Mesenchymal stem cell (in vitro differentiated cells and primary cell): ENCODE data around the gene FIS1.

Source experiments
- DNase-seq: peaks from one replicate; pipeline ENCODE4 v3.0.0-alpha.2; 2013
- H2AFZ ChIP-seq: one replicate; pipeline ENCODE4 v1.6.1; 2013; ENCODE audit warnings: low read depth, mild to moderate bottlenecking, control low read depth, inconsistent platforms, low read length, moderate library complexity
- H2AK5ac ChIP-seq: 2 replicates; pipeline ENCODE4 v1.6.1; 2013; ENCODE audit warnings: low read length, moderate library complexity, mild to moderate bottlenecking, inconsistent platforms; ENCODE audit not compliant: severe bottlenecking
- H2BK120ac ChIP-seq: one replicate; pipeline ENCODE4 v1.6.1; 2013; ENCODE audit warnings: low read depth, mild to moderate bottlenecking, inconsistent platforms, low read length, moderate library complexity
- H2BK12ac ChIP-seq, 2 experiments: one replicate each; pipeline ENCODE4 v1.6.1; 2013; ENCODE audit warnings: inconsistent platforms in 2 of 2, low read length in 2 of 2, mild to moderate bottlenecking in 2 of 2, moderate library complexity in 2 of 2, control low read depth in 1 of 2
- H2BK15ac ChIP-seq: one replicate; pipeline ENCODE4 v1.6.1; 2013; ENCODE audit warnings: mild to moderate bottlenecking, low read depth, inconsistent platforms; ENCODE audit not compliant: poor library complexity, severe bottlenecking
- H2BK5ac ChIP-seq: 2 replicates; pipeline ENCODE4 v1.6.1; 2013; ENCODE audit warnings: low read depth, mild to moderate bottlenecking, low read length, control low read depth, inconsistent platforms; ENCODE audit not compliant: poor library complexity, severe bottlenecking
- H3K14ac ChIP-seq, 2 experiments: one replicate each; pipeline ENCODE4 v1.6.1; 2013; ENCODE audit warnings: inconsistent platforms in 2 of 2, low read length in 2 of 2, control low read depth in 1 of 2, mild to moderate bottlenecking in 1 of 2, moderate library complexity in 1 of 2
- H3K18ac ChIP-seq, 2 experiments: one replicate each; pipeline ENCODE4 v1.6.1; 2013; ENCODE audit warnings: inconsistent platforms in 2 of 2, low read length in 2 of 2, control low read depth in 1 of 2, low read depth in 1 of 2, mild to moderate bottlenecking in 1 of 2
- H3K23ac ChIP-seq, 2 experiments: one replicate each; pipeline ENCODE4 v1.6.1; 2013; ENCODE audit warnings: inconsistent platforms in 2 of 2, low read length in 2 of 2, mild to moderate bottlenecking in 2 of 2, moderate library complexity in 2 of 2, control low read depth in 1 of 2
- H3K27ac ChIP-seq: 2 replicates; pipeline ENCODE4 v1.5.1; 2013; ENCODE audit warnings: mild to moderate bottlenecking, moderate library complexity, low read length, control low read depth, inconsistent platforms; ENCODE audit not compliant: poor library complexity, severe bottlenecking
- H3K27me3 ChIP-seq, 2 experiments: 2 replicates each; pipeline versions ENCODE4 v1.6.1 to v1.7.0; 2013; ENCODE audit warnings: low read length in 2 of 2, mild to moderate bottlenecking in 2 of 2, moderate library complexity in 2 of 2, control low read depth in 1 of 2, inconsistent platforms in 1 of 2; ENCODE audit not compliant: control insufficient read depth in 1 of 2, insufficient read depth in 1 of 2
- H3K36me3 ChIP-seq, 2 experiments: 2 replicates each; pipeline versions ENCODE4 v1.6.1 to v1.7.0; 2013; ENCODE audit warnings: low read length in 2 of 2, control low read depth in 1 of 2, inconsistent platforms in 1 of 2, low read depth in 1 of 2, mild to moderate bottlenecking in 1 of 2; ENCODE audit not compliant: insufficient read depth in 2 of 2, control insufficient read depth in 1 of 2
- H3K4ac ChIP-seq, 2 experiments: one replicate each; pipeline ENCODE4 v1.6.1; 2013; ENCODE audit warnings: inconsistent platforms in 2 of 2, low read length in 2 of 2, mild to moderate bottlenecking in 2 of 2, moderate library complexity in 2 of 2, control low read depth in 1 of 2, low read depth in 1 of 2
- H3K4me1 ChIP-seq: 2 replicates; pipeline ENCODE4 v1.6.1; 2013; ENCODE audit warnings: low read depth, low read length, control low read depth; ENCODE audit not compliant: control insufficient read depth, insufficient read depth
- H3K4me2 ChIP-seq: 2 replicates; pipeline ENCODE4 v1.6.1; 2013; ENCODE audit warnings: low read length, mild to moderate bottlenecking, inconsistent platforms; ENCODE audit not compliant: poor library complexity, severe bottlenecking
- H3K4me3 ChIP-seq, 2 experiments: 2 replicates each; pipeline versions ENCODE4 v1.5.1 to v1.7.0; 2013; ENCODE audit warnings: low read length in 2 of 2, mild to moderate bottlenecking in 2 of 2, control low read depth in 1 of 2, low read depth in 1 of 2; ENCODE audit not compliant: insufficient read depth in 1 of 2
- H3K79me1 ChIP-seq: replicated peaks from 2 replicates; pipeline ENCODE4 v1.6.1; 2013; ENCODE audit warnings: mild to moderate bottlenecking, control low read depth, low read length, inconsistent platforms; ENCODE audit not compliant: poor library complexity, severe bottlenecking
- H3K9ac ChIP-seq: 2 replicates; pipeline ENCODE4 v1.7.0; 2013; ENCODE audit warnings: mild to moderate bottlenecking, low read length, moderate library complexity
- H3K9me3 ChIP-seq: 2 replicates; pipeline ENCODE4 v1.7.0; 2013; ENCODE audit warnings: mild to moderate bottlenecking, low read length; ENCODE audit not compliant: control insufficient read depth
- H4K8ac ChIP-seq: one replicate; pipeline ENCODE4 v1.6.1; 2013; ENCODE audit warnings: inconsistent platforms, mild to moderate bottlenecking, low read length, moderate library complexity
- H4K91ac ChIP-seq: one replicate; pipeline ENCODE4 v1.6.1; 2013; ENCODE audit warnings: mild to moderate bottlenecking, low read length, inconsistent platforms
- WGBS: methylation state at CpG from one replicate; pipeline ENCODE4 v1.1.7; 2013; ENCODE audit warnings: mixed read lengths; 5-methylcytosine and 5-hydroxymethylcytosine counted together

Gene FIS1

DNA sequence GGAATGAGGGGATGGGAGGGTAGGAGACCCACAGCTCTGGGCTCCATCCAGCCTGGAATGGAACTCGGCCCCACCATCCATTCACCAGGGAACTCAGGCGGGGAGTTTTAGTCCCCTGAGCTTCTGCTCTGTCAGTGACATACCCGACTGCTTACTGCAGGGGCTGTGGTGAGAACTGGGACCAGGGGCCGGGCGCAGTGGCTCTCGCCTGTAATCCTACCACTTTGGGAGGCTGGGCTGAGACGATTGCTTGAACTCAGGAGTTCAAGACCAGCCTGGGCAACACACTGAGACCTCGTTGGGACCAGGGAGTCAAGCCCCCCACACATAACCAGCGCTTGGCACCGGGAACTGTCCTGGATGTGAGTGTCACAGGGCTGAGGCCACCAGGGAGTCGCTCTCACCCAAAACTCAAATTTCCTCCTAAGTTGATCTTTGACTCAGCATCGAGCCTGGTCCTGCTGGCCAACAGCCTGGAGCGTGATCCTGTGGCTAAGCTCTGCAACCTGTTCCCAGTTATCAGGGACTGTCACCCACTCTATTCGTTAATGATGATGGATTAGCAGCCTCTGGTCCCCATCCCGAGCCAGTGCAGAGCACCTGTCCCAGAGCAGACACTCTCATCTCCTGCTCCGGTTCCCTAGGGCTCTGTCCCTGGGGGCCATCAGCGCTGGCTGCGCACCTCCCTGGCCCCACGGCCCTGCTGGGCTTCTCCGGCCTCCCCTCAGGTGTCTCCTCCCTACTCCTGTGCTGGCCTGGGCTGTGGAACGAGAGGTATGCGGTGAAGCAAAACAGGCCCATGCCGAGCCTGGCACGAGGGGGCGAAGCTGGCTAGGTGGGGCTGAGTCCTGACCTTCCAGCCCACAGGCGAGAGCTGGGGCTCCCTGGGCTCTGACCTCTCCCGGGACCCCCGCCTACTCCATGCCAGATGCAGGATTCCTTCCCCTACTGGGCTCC, 6.4 kb downstream of the FIS1 start:
- Histone ChIP-seq H3K4me1 (peaks cover 29% of the 10 kb centered on the region), H2BK5ac (no peak overlapping the region), H3K14ac (no peak overlapping the region), H2AK5ac (no peak overlapping the region), H3K9ac (peak overlapping the region; percentile 56), H2AFZ (no peak overlapping the region), H3K27ac (peak overlapping the region; percentile 27), H4K91ac (no peak overlapping the region), H3K36me3 (peaks cover 34 to 75% of the 10 kb centered on the region in 2 experiments), H4K8ac (peak overlapping the region; percentile 19), H3K23ac (no peak overlapping the region), H3K27me3 (no peaks in the 10 kb centered on the region), H3K4ac (no peak overlapping the region), H3K9me3 (no peaks in the 10 kb centered on the region), H3K4me2 (no peak overlapping the region), H3K4me3 (peak overlapping the region in 1 of 2 experiments; percentile 50), H2BK12ac (no peak overlapping the region), H3K18ac (no peak overlapping the region), H2BK15ac (no peak overlapping the region), H3K79me1 (peaks cover 26% of the 10 kb centered on the region), H2BK120ac (no peak overlapping the region)
- WGBS: 93% methylated on average over 25 of the region's 28 CpGs
- no peak for DNase-seq

DNA sequence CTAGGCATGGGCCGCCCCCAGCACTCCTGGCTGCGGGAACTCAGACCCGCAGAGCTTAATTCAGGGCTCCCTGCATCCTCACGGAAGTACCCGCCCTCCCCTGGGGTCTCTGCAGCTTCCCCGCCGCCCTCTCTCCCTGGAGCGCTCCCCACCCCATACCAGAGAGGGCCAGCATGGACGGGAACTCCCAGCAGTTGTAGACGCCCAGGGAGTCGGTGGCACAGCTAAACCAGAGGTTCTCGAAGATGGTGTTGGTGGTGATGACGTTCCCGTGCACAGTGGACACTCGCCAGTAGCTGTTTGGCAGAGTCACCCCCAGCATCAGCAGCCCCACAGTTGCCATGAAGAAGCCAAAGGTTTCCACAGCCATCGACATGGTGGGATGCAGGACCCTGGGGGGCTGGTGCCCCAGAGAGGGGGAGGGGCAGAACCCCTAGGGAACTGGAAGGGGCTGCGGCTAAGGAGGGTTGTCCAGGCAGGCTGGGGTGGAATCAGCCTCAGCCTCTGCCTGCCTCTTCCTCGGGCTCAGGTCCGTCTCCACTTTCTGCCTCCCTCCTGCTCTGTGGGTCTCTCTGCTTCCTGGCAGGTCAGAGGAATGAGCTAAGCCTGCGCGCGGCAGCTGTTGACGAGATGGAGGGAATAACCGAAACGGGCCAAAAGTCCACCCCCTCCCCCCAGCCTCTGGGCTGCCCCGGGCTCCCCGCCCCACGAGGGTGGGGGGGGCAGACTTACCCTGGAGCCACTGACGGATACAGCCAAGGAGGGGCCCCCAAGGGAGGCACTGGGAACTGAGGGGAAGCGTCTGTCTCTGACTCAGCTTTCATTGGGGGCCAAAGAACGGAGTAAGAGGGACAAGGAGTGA, 7.4 kb downstream of the FIS1 start, which contains the start of gene CLDN15:
Gene CLDN15 (minus strand): TSS at position 597 of the 862 bp plus-strand sequence. CDS start 221 bp downstream, at position 376.
- Histone ChIP-seq H3K27ac (no peak within 1 kb of the TSS), H3K79me1 (peaks cover 26% of the 10 kb centered on the region), H3K36me3 (peaks cover 28 to 72% of the 10 kb centered on the region in 2 experiments), H2AFZ (no peak within 1 kb of the TSS), H3K4me1 (peaks cover 29% of the 10 kb centered on the region), H2BK15ac (no peak within 1 kb of the TSS), H2BK12ac (no peak within 1 kb of the TSS), H2AK5ac (no peak within 1 kb of the TSS), H3K9ac (peak within 1 kb of the TSS; percentile 82), H2BK5ac (no peak within 1 kb of the TSS), H3K23ac (no peak within 1 kb of the TSS), H3K4me3 (peak within 1 kb of the TSS in 1 of 2 experiments; percentile 61), H2BK120ac (no peak within 1 kb of the TSS), H3K9me3 (no peaks in the 10 kb centered on the region), H3K4me2 (no peak within 1 kb of the TSS), H3K18ac (no peak within 1 kb of the TSS), H4K91ac (no peak within 1 kb of the TSS), H3K14ac (no peak within 1 kb of the TSS), H3K4ac (no peak within 1 kb of the TSS), H4K8ac (peak within 1 kb of the TSS; percentile 19), H3K27me3 (no peaks in the 10 kb centered on the region)
- 81% methylated on average over 31 of the region's 31 CpGs for WGBS
- peak; percentile 35 for DNase-seq

GRCh38 chr7:101236292-101236835, 8.5 kb downstream of the FIS1 start:
- WGBS: 99% methylated on average over 21 of the region's 21 CpGs
- H4K8ac ChIP-seq: no peak overlapping the region

More at GRCh38 chr7:101236292-101236835, 8.5 kb downstream of the FIS1 start:
- no peak overlapping the region for H2AK5ac ChIP-seq
- H2BK120ac ChIP-seq: no peak overlapping the region
- no peak overlapping the region for H2BK15ac ChIP-seq
- H3K4ac ChIP-seq: no peak overlapping the region
- H3K4me1 ChIP-seq: peaks cover 39% of the 10 kb centered on the region
- peaks cover 33 to 70% of the 10 kb centered on the region in 2 experiments for H3K36me3 ChIP-seq
- no peaks in the 10 kb centered on the region for H3K9me3 ChIP-seq
- no peaks in the 10 kb centered on the region for H3K27me3 ChIP-seq
- no peak overlapping the region for H2AFZ ChIP-seq
- H3K4me3 ChIP-seq: no peak overlapping the region
- H3K79me1 ChIP-seq: peaks cover 22% of the 10 kb centered on the region
- H2BK12ac ChIP-seq: no peak overlapping the region
- H3K18ac ChIP-seq: no peak overlapping the region
- H3K27ac ChIP-seq: no peak overlapping the region
- no peak overlapping the region for H3K4me2 ChIP-seq
- H3K14ac ChIP-seq: no peak overlapping the region
- H2BK5ac ChIP-seq: no peak overlapping the region
- H3K23ac ChIP-seq: no peak overlapping the region
- no peak overlapping the region for H4K91ac ChIP-seq
- H3K9ac ChIP-seq: no peak overlapping the region
- DNase-seq: no peak
